GM19193 (cell line): ENCODE data around the gene CAMKK2.
A peak's percentile ranks its signal among the peaks of the same experiment; 100 is the strongest.

Source experiments
- POLR2A ChIP-seq: IDR thresholded peaks from 4 replicates; pipeline ENCODE4 v1.6.1; 2011; ENCODE audit not compliant: insufficient read depth, insufficient read length; ENCODE audit errors: extremely low read depth

The CAMKK2 gene

DNA sequence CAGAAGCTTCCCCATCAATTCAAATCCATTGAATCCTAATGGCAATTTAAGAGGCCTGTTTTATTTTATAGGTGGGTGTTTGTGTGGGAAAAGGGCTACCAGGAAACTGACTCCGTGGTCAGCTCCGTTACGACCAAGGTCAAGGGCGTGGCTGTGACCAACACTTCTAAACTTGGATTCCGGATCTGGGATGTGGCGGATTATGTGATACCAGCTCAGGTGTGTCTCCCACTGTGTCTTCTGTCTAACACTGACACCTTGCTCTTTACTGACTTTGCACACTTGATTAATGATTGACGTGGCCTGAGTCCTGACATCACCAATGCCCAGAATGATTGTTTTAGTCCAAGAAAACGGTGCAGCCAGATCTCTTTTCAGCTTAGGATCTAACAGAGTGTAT, 79.4 kb downstream of the CAMKK2 start:
- no peak for TF ChIP-seq POLR2A

DNA sequence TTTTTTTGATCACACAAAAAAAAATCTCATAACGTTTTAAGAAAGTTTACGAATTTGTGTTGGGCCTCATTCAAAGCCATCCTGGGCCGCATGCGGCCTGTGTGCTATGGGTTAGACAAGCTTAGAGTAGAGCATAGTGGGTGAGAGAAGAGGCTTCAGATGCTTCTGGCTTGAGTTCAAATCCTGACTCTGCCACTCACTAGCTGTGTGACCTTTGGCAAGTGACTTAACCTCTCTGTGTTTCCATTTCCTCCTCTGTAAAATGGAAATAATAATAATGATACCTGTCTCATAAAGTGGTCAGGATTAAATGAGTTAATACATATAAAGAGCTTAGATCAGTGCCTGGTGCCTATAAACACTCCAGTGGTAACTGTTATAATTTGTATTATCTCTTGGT, 80.4 kb downstream of the CAMKK2 start:
- no peak for TF ChIP-seq POLR2A

DNA sequence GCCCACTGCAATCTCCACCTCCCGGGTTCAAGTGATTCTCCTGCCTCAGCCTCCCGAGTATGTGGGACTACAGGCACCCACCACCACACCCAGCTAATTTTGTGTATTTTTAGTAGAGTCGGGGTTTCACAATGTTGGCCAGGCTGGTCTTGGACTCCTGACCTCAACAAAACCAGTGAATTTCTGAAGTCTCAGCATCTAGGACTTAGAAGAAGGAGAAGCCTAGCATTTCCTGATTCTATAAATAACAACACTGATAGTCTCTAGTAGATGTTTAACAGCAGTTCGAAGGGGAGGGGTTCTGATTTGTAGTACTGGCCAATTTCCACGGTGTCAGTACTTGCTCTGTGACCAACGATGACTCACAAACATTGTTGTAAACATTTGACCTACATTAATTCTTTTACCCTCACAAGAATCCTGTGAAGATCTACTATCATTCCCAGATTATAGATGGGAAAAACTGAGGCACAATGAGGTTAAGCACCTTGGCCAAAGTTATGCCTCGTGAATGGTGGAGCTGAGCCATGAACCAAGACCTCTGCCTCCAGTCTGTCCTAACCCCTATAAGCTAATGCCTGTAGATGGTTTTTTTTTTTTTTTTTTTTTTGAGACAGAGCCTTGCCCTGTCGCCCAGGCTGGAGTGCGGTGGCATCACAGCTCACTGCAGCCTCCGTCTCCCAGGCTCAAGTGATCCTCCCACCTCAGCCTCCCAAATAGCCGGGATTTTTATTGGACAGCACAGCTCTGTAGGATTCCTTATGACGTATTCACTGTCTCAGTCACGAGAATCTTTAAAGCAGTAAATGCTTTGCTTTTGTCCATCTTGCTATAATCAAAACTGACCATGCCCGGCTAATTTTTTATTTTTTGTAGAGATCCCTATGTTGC, 81.4 kb downstream of the CAMKK2 start:
- no peak for TF ChIP-seq POLR2A

DNA sequence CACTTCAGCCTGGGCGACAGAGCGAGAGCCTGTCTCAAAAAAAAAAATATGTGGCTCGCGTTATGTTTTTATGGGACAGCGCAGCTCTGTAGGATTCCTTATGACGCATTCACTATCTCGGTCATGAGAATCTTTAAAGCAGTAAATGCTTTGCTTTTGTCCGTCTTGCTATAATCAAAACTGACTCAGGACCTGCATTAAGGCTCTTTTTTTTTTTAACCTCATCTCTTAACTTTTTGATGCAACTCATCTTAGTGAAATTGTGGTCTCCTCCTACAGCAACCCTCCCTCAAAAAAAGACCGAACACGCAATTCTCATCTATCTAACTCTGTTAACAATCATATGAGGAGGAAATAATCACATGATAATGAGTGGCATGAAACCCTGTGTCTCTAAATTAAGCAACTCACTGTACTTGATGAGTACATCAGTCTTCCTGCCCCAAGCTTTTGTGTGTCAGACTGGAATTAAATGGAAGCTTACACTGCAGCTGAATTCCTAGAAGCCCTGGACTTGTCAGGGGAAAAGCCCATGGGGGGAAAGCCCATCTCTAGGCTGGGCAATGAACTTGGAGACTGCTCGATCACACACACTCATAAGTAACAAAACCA, 82.2 kb downstream of the CAMKK2 start:
- TF ChIP-seq POLR2A = no peak

DNA sequence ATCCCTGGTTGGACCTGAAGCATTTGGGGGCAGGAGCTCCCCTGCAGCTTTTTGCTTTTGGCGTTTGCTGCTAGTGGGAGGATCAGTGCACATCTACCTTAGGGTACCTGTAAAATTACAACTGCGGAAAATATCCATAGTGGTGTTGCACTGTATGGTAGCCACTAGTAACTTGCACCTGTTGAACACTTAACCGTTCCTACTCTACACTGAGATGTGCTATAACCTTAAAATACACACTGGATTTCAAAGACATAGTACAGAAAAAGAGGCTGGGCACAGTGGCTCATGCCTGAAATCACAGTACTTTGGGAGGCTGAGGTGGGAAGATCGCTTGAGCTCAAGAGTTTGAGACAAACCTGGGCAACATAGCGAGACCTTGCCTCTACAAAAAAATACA, 83.6 kb downstream of the CAMKK2 start:
- TF ChIP-seq POLR2A = no peak

DNA sequence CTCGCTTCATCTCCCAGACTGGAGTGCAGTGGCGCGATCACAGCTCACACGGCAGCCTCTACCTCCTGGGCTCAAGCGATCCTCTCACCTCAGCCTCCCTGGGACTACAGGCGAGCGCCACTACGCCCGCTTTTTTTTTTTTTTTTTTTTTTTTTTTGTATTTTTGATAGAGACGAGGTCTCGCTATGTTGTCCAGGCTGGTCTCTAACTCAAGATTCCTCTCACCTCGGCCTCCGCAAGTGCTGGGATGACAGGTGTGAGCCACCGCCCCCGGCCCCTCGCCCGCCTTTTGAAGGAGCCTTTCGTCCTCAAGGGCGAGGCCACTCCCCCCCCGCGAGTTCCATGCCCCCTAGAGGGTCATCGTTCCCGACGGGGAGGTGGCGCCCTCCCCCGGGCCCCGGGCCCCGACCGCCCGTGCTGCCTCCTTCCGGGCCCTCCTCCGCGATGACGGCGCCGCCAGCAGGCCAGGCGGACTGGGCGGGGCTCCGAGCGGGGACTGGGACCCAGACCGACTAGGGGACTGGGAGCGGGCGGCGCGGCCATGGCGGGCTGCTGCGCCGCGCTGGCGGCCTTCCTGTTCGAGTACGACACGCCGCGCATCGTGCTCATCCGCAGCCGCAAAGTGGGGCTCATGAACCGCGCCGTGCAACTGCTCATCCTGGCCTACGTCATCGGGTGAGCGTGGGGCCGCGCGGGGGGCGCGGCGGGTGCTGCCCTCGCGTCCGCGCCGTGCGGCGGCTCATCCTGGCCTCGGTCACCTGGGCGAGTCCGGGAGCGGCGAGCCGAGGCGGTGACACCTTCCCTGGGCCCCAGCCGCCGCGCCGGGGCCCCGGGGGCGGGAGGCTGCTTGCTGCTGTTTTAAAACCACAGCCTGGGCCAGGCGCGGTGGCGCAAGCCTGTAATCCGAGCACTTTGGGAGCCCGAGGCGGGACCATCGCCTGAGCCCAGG, 86.6 kb downstream of the CAMKK2 start, which contains the start of gene P2RX4:
P2RX4 (plus strand) TSS at position 506 of the 949 bp plus-strand sequence; CDS start at position 542, 36 bp downstream.
- TF ChIP-seq POLR2A = peak; percentile 98

DNA sequence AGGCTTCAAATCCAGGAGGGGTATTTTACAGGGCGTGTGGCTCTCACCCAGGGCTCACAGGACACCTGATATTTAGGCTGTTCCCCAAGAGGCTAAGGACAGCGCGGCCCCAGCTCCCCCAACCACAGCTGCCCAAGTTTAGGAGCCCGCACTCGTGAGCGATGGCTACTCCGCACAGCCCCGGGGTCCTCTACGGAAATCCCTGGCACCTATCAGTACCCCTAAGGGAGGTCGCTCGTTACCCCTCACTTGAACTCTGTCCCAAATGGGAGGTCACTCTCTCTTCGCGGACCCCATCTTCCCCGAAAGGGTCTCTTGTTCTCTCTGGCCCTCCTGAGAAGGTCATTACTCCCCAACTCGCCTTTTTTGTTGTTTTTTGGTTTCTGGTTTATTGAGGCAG, 87.3 kb downstream of the CAMKK2 start:
- no peak for TF ChIP-seq POLR2A

DNA sequence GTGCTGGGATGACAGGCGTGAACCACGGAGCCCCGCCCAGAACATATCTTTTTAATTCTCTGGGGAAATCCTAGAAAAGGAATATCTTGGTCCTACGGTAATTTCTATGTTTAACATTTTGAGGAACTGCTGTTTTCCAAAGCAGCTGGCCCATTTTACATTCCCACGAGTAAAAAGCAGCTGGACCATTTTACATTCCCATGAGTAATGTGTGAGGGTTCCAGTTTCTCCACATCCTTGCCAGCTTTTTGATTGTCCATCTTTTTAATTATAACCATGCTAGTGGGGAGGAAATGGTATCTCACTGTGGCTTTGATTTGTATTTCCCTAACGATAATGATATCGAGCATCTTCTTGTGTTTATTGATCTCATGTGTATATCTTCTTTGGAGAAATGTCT, 91.0 kb downstream of the CAMKK2 start:
- TF ChIP-seq POLR2A = no peak

DNA sequence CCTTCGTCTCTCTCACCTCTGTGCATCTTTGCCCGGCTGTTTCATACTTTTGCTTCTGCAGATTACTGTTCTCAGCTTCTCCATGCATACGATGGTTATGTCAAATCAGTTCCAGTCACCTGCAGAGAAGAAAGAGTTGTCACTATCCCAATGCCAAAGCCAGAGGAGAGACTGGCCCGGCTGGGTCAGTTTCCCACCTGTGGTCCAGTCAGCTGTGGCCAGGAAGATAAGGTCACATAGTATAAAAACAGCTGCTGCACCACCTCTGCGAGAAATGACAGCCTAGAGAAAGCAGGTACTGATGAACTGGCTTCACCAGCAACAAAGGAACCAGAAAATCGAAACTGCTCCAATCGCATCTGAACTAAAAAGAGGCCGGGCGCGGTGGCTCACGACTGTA, 93.0 kb downstream of the CAMKK2 start:
- TF ChIP-seq POLR2A = no peak

DNA sequence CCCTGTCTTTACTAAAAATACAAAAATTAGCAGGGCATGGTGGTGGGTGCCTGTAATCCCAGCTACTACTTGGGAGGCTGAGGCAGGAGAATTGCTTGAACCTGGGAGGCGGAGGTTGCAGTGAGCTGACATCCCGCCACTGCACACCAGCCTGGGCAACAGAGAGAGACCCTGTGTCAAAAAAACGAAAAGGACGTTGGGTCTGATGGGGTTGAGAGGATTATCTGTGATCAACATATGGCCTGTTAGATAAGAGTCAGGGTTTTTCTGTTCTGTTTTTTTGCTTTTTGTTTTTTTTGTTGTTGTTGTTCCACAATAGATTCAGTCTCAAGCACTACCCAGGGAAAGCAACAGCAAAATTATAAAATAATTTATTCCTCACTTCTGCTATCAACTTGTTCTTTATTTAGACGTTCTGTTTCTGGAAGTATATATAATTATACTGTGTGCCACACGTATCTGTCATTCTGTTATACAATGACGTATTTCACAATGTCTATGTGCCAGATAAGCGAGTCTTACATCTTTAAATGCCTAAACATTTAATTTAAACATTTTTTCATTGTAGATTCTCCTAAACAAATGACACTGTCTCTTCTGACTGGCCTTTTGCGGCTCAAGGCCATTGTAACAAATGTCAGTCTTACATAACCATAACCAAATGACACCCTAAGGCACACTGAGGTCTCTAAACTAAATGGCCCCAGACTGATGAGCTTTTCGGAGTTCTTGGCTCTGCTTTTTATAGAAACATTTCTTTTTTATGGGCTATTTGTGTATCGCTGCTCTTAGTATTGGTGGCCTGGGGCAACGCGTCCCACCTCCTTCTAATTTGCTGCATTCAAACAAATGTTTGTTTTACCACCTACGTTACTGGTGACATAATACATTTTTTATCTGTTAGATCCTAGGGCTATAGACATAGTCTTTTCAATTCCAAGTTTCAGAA, 93.8 kb downstream of the CAMKK2 start:
- no peak for TF ChIP-seq POLR2A

DNA sequence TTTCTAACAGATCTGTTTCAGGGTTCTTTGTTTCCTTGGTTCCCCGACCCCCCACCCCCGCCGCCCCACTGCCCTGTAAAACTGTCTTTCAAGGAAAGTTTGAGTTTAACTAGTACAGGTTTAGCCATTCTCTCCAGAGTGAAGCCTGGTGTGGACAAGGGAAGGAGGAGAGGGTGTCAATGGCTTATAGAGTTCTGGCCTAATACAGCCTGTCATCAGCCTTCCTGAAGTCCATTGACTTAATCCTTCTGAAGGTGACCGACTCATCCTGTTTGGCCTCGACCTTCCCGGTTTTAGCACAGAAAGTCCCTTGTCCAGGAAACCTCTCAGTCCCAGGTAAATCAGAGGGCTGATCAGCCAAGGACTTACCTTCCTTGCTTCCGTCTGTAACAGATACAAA, 97.6 kb downstream of the CAMKK2 start:
- TF ChIP-seq POLR2A = no peak

DNA sequence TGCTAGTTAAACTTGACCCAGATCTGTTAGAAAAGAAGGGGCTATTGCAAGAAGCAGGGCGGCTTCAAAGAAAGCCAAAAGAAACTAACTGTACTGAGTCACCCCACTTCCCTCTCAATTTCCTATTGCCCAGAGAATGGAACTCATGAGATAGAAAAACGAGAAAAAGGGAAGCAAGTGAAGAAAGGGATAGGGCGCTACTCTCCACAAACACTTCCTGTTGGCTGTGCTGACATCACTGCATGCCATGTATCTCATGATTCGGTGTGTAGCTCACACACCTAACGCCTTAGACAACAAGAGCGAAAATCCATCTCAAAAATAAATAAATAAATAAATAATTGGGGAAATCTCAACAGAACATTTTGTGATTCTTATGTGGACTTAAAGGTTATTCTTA, 99.6 kb downstream of the CAMKK2 start:
- TF ChIP-seq POLR2A = no peak

DNA sequence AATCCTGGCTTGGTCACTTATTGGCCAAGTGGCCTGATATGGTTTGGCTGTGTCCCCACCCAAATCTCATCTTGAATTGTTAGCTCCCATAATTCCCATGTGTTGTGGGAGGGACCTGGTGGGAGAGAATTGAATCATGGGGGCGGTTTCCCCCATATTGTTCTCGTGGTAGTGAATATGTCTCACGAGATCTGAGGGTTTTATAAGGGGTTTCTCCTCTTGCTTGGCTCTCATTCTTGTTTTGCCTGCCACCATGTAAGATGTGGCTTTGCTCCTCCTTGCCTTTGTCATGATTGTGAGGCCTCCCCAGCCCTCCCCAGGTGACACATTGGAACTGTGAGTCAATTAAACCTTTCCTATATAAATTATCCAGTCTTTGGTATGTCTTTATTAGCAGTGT, 105.4 kb downstream of the CAMKK2 start:
- TF ChIP-seq POLR2A = no peak

DNA sequence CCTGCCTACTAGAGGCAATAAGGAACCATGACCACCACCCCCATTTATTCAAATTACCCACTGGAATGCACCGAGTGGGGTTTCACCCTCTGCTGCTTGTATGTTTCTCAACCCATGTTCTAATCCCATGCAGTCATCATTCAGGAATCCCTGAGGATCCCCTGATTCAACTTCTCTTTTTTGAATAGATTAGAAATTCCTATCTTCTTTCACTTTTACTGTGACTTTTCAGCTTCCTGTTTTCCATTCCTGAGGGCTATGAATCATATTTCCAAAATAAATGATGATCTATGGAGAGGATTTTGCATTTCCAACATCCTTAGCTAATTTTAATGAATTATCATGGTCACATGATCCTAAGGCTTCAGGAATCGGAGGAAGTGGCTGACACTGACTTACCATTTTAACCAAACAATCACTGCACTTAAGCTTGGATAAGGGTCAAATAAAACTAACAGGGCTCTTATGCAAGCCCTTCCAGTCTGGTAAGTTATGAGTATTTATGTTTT, 105.9 kb downstream of the CAMKK2 start:
- TF ChIP-seq POLR2A = no peak
